ENCODE data around the gene JUND. TPM values are rescaled to one million over a fixed set of nuclear protein-coding genes. Genes with fewer than 3 reads are reported as not detected.
A peak's percentile ranks its signal among the peaks of the same experiment; 100 is the strongest.

The JUND gene
- total RNA-seq, 4 donors from 2014 or later = 152 to 386 (median 290) TPM

DNA sequence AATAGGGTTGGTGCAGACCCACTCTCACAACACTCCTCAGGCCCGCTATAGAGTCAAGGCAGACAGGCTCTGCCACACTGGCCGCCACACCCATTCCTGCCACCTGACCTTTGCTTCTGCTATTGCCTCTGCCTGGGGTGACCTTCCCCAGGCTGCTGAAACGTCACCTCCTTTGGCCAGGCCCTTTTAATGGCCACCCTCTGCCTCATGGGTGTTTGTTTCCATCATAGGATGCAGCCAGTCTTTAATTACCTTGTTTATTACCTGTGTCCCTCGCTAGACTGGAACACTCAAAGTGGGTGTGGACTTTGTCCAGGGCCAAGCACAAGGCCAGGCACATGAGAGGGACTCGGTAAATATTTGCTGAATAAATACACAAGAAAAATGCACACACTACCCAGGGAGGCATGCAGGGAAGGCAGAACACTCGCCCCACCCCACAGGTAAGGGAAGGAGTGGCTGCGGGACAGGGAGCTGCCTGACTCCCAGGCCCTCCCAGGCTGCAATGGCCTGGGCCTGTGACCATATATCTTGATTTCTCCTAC is 38.2 kb upstream of the JUND start:
- H3K4me3 ChIP-seq = no peak overlapping the region
- no peaks in the 10 kb centered on the region for H3K9me3 ChIP-seq
- H3K36me3 ChIP-seq = no peaks in the 10 kb centered on the region
- no peaks in the 10 kb centered on the region for H3K27me3 ChIP-seq
- peaks cover 0 to 10% of the 10 kb centered on the region in 2 donors for H3K4me1 ChIP-seq
- no peak for DNase-seq
- TF ChIP-seq POLR2A (IDR thresholded peaks at IDR 0.05) = no peak
- TF ChIP-seq, protein P1, sequence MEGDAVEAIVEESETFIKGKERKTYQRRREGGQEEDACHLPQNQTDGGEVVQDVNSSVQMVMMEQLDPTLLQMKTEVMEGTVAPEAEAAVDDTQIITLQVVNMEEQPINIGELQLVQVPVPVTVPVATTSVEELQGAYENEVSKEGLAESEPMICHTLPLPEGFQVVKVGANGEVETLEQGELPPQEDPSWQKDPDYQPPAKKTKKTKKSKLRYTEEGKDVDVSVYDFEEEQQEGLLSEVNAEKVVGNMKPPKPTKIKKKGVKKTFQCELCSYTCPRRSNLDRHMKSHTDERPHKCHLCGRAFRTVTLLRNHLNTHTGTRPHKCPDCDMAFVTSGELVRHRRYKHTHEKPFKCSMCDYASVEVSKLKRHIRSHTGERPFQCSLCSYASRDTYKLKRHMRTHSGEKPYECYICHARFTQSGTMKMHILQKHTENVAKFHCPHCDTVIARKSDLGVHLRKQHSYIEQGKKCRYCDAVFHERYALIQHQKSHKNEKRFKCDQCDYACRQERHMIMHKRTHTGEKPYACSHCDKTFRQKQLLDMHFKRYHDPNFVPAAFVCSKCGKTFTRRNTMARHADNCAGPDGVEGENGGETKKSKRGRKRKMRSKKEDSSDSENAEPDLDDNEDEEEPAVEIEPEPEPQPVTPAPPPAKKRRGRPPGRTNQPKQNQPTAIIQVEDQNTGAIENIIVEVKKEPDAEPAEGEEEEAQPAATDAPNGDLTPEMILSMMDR (IDR thresholded peaks at IDR 0.05) = no peak
- intact Hi-C loops (cut with DNase I; ENCODE audit: low total_unique reads) = loop anchor here (5.0 kb wide), 1 partner anchor 42 kb away; no protein-coding TSS in a partner anchor
- peak overlapping the region in 1 of 2 donors; percentile 60 for H3K27ac ChIP-seq

DNA sequence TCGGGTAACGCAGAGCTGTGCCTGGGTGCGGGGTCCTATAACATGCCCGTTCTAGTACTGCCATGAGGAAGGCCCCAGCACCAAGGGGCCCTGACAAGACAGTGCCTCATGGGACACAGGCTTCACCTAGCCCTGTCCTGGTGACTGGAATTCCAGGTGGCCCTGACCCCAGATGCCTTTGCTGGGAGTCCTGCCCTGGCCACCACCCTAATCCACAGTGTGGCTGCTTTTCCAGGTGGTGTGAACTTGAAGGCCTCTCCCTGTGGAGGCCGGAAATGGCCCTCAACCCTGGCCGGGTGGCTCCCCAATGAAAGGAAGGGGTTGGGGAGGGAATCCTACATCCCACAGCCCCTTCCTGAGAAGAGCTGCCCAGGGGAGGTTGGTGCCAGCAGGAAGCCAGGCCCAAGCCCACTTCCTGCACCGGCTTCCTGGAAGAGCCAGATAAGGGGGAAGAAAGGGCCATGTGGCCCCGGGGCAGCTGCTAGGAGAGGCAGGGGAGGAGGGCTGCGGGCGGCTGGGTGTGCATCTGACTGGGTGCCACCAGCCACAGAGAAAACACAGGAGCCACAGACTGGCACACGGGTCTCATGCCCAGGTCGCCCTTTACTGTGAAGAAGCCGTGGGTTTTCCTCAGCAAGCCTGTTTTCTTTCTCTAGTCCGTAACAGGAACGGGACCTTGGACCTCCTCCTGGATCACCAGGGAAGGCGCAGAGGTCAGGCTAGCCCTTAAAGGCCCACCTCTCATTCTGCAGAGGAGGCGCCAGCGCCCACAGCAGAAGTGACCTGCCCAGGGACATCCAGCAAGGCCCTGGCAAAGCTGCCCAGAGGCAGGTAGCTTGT is 36.8 kb upstream of the JUND start:
- H3K4me1 ChIP-seq = peaks cover 0 to 10% of the 10 kb centered on the region in 2 donors

DNA sequence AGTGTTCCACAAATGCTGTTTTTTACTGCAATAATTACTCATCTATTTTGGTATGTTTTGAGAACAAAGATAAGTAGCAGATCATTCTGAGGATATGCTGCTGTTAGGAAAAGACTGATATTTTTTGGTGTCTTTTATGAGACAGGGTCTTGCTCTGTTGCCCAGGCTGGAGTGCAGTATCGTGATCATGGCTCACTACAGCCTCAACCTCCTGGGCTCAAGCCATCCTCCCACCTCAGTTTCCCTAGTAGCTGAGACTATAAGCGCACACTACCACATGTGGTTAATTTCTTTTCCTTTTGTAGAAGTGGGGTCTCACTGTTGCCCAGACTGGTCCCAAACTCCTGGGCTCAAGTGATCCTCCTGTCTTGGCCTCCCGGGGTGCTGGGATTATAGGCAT is 32.0 kb upstream of the JUND start:
- H3K27ac ChIP-seq = no peak overlapping the region
- no peaks in the 10 kb centered on the region for H3K27me3 ChIP-seq
- TF ChIP-seq POLR2A (IDR thresholded peaks at IDR 0.05) = no peak
- TF ChIP-seq, protein P1 (IDR thresholded peaks at IDR 0.05) = no peak
- no peak for DNase-seq
- no peaks in the 10 kb centered on the region for H3K4me1 ChIP-seq
- no peaks in the 10 kb centered on the region for H3K36me3 ChIP-seq
- intact Hi-C loops (cut with DNase I; ENCODE audit: low total_unique reads) = no loop called here
- no peaks in the 10 kb centered on the region for H3K9me3 ChIP-seq
- H3K4me3 ChIP-seq = no peak overlapping the region

More for the DNA sequence above, 36.8 kb upstream of the JUND start:
- H3K4me3 ChIP-seq = no peak overlapping the region
- TF ChIP-seq POLR2A (IDR thresholded peaks at IDR 0.05) = no peak
- TF ChIP-seq, protein P1 (IDR thresholded peaks at IDR 0.05) = no peak
- intact Hi-C loops (cut with DNase I; ENCODE audit: low total_unique reads) = no loop called here
- peak overlapping the region; percentile 58 to 60 for H3K27ac ChIP-seq
- no peaks in the 10 kb centered on the region for H3K36me3 ChIP-seq
- no peak for DNase-seq
- no peaks in the 10 kb centered on the region for H3K27me3 ChIP-seq
- H3K9me3 ChIP-seq = no peaks in the 10 kb centered on the region

DNA sequence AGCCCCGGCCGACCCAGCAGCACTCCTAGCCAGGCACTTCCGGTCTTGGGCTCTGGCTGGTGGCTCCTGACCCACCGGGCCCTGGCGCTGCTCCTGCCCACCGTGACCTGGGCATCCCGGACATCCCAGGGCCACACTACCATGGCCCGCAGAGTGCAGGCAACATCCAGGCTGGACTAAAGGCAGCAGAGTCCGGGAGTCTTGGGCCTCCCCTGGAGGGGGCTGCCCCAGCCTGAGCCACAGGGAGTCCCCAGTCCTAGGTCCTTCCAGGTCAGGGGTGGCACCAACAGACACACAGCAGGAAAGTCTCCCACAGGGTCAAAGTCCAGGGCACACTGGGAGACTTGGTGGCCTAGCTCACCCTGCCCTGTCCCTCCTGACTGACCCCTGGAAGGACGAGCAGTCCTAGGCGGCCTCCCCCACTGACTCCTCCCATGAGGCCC is 30.7 kb upstream of the JUND start:
- Histone ChIP-seq H3K4me1 (no peaks in the 10 kb centered on the region), H3K27ac (no peak overlapping the region), H3K36me3 (no peaks in the 10 kb centered on the region), H3K4me3 (no peak overlapping the region), H3K9me3 (no peaks in the 10 kb centered on the region), H3K27me3 (no peaks in the 10 kb centered on the region)
- intact Hi-C loops (cut with DNase I; ENCODE audit: low total_unique reads) = no loop called here
- no peak for DNase-seq
- no peak for TF ChIP-seq POLR2A (IDR thresholded peaks at IDR 0.05)
- TF ChIP-seq, protein P1 (IDR thresholded peaks at IDR 0.05) = no peak

DNA sequence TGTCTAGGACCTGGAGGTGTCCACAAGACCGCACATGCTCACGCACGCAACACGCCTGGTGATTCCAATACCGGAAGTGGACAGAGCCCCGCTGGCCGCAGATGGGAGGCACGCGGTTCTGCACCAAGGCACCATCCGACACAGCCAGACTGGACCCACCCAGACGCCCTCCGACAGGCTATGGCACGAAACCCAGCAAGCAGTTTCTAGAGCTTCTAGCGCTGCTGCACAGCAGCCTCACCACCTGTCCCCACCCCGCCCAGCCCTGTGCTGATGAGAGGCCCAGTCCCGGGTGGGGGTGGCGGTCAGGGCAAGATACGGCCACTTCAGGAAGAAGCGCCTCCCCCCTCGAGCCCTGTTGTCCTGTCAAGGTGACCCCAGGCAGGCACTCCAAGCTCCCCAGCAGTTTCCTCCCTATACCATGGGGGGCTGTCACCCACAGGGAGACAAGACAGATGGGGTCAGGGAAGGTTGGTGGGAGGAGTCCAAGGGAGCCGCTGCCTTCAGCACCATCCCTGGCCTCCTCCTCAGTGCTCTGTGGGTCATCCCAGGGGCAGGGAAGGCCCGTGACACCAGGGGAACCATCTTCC is 30.2 kb upstream of the JUND start:
- H3K36me3 ChIP-seq = no peaks in the 10 kb centered on the region
- no peak overlapping the region for H3K27ac ChIP-seq

More for the DNA sequence above, 30.2 kb upstream of the JUND start:
- Histone ChIP-seq H3K4me1 (peaks cover 0 to 1% of the 10 kb centered on the region in 2 donors), H3K27me3 (no peaks in the 10 kb centered on the region), H3K4me3 (no peak overlapping the region), H3K9me3 (no peaks in the 10 kb centered on the region)
- no peak for DNase-seq
- no peak for TF ChIP-seq POLR2A (IDR thresholded peaks at IDR 0.05)
- TF ChIP-seq, protein P1 (IDR thresholded peaks at IDR 0.05) = no peak
- intact Hi-C loops (cut with DNase I; ENCODE audit: low total_unique reads) = no loop called here

All from uterus (tissue), 4 donors.